ENCODE data around the gene ZNF397. TPM values are rescaled to one million over a fixed set of nuclear protein-coding genes. Genes with fewer than 3 reads are reported as not detected.

Gene ZNF397
- total and polyA plus RNA-seq, 2 of the 13 experiments (the other 11 are each of a cell fraction or from before 2014, with no cell fraction given), result 4.7 to 9.4 TPM

DNA sequence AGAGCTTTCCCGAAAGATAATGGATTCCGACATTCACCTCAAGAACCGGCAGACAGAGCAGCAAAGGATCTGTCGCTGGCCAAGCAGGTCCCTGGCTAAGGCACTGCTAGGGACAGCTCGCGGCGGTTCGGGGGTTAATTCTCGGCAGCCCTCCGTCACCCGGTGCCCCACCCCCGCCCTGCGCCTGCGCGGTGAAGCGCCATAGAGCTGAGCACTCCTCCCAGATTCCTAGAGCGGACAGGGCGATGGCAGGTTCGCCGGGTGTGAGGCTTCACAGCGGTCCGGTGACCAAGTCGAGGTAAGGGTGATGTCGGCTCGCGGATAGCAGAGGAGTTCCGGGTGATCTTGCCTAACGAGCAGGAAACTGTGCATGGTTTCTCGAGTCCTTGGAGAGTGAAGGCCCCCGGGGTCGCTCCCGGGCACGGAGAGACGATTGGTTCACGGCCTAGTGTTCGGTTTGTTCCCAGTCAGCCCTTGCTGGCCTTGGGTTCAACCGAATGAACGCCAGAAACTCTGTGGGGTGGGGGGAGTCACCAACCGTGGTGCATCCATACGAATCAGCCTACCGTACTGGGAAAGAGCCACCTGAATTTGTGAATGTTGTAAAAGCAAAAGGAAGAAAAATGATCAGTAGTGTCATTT, 49.4 kb downstream of the ZNF397 start, which contains the start of gene ZSCAN30 (continued):
- TF ChIP-seq CEBPZ (IDR thresholded peaks at IDR 0.05; ENCODE audit: low read length) (no peak), BRCA1 (CRISPR knock-in tag; IDR thresholded peaks at IDR 0.05) (no peak), ZNF180 (CRISPR knock-in tag; IDR thresholded peaks at IDR 0.05; ENCODE audit: borderline replicate concordance, low read depth) (no peak), ZNF746 (CRISPR knock-in tag; IDR thresholded peaks at IDR 0.05) (no peak), TERF1 (CRISPR knock-in tag; IDR thresholded peaks at IDR 0.05) (no peak), MTA1 (CRISPR knock-in tag; IDR thresholded peaks at IDR 0.05; ENCODE audit: borderline replicate concordance) (peak; percentile 79; the same call in 1 of the 2 replicates), TBP (CRISPR knock-in tag; IDR thresholded peaks at IDR 0.05) (no peak), EED (CRISPR knock-in tag; IDR thresholded peaks at IDR 0.05) (peak; percentile 90), GFI1 (CRISPR knock-in tag; IDR thresholded peaks at IDR 0.05; ENCODE audit: borderline replicate concordance) (peak; percentile 62; the same call in 1 of the 2 replicates), SKI (IDR thresholded peaks at IDR 0.05; ENCODE audit: partially characterized antibody) (no peak), RBM22 (optimal IDR thresholded peaks at IDR 0.05; ENCODE audit: low read length) (no peak), SP1 (IDR thresholded peaks at IDR 0.05) (no peak), SP1 (CRISPR knock-in tag; IDR thresholded peaks at IDR 0.05) (peak; percentile 54; the same call in 1 of the 2 replicates), ZBTB33 (CRISPR knock-in tag; IDR thresholded peaks at IDR 0.05) (peak; percentile 70; the same call in 1 of the 2 replicates), ZBTB14 (CRISPR knock-in tag; IDR thresholded peaks at IDR 0.05) (no peak)

Data from HepG2 (cell line).